IMR-90 (cell line): ENCODE results near the gene MYO9A. TPM values are rescaled to one million over a fixed set of nuclear protein-coding genes. Genes with fewer than 3 reads are reported as not detected.

Experiments used
- ATAC-seq: fragments of 200-7000 bp; cut with Tn5 transposase; 2 replicates; pipeline ENCODE4 v1.9.1; 2020; ENCODE audit warnings: low read depth, mild to moderate bottlenecking, moderate library complexity
- BruUV-seq: library from RNA; stranded (reverse); fragments of 400-500 nt; replicated peaks from 2 replicates; lab custom pipeline; 2021; lab: Mats Ljungman, UMichigan
- CTCF ChIA-PET: fragments of 300-600 bp; formaldehyde crosslinking; extraction: SDS; loops from one replicate; lab custom pipeline; 2021; ENCODE audit warnings: antibody characterized with exemption; lab: Yijun Ruan, JAX
- POLR2A ChIA-PET: fragments of 300-600 bp; sonication (Branson Sonifier 250); formaldehyde crosslinking; loops from one replicate; lab custom pipeline; 2022; ENCODE audit warnings: antibody characterized with exemption; ENCODE audit not compliant: unreplicated experiment; lab: Charles Lee
- DNase-seq: peaks from one replicate; pipeline ENCODE4 v3.0.0; 2013
- H2AFZ ChIP-seq: replicated peaks from 2 replicates; pipeline ENCODE3; 2013; ENCODE audit warnings: low read length, mild to moderate bottlenecking; ENCODE audit not compliant: poor library complexity
- H2AK5ac ChIP-seq: 2 replicates; pipeline ENCODE4 v1.6.1; 2013; ENCODE audit warnings: low read depth, low read length, inconsistent platforms
- H2AK9ac ChIP-seq: replicated peaks from 2 replicates; pipeline ENCODE3; 2013; ENCODE audit warnings: mild to moderate bottlenecking, low read depth, low read length, moderate library complexity; ENCODE audit not compliant: poor library complexity
- H2BK120ac ChIP-seq: 2 replicates; pipeline ENCODE4 v1.6.1; 2013; ENCODE audit warnings: low read depth, low read length, inconsistent platforms
- H2BK15ac ChIP-seq: 3 replicates; pipeline ENCODE4 v1.6.1; 2013; ENCODE audit warnings: low read depth, low read length, inconsistent platforms
- H2BK20ac ChIP-seq: 2 replicates; pipeline ENCODE4 v1.6.1; 2013; ENCODE audit warnings: low read depth, mild to moderate bottlenecking, inconsistent platforms, low read length, moderate library complexity
- H2BK5ac ChIP-seq: 2 replicates; pipeline ENCODE4 v1.6.1; 2013; ENCODE audit warnings: mild to moderate bottlenecking, low read depth, low read length, inconsistent platforms; ENCODE audit not compliant: poor library complexity, severe bottlenecking
- H3K14ac ChIP-seq: replicated peaks from 2 replicates; pipeline ENCODE4 v1.6.1; 2013; ENCODE audit warnings: low read depth, low read length, inconsistent platforms
- H3K18ac ChIP-seq: 2 replicates; pipeline ENCODE4 v1.6.1; 2013; ENCODE audit warnings: low read depth, low read length, control low read depth
- H3K23ac ChIP-seq: 2 replicates; pipeline ENCODE4 v1.6.1; 2013; ENCODE audit warnings: low read depth, low read length, inconsistent platforms
- H3K27ac ChIP-seq: 2 replicates; pipeline ENCODE4 v1.5.1; 2013; ENCODE audit warnings: mild to moderate bottlenecking, control low read depth, low read length; ENCODE audit not compliant: insufficient read depth
- H3K27me3 ChIP-seq: 2 replicates; pipeline ENCODE4 v1.6.1; 2013; ENCODE audit warnings: low read length; ENCODE audit not compliant: control insufficient read depth, insufficient read depth
- H3K36me3 ChIP-seq: 2 replicates; pipeline ENCODE4 v1.6.1; 2013; ENCODE audit warnings: low read length, mixed read lengths; ENCODE audit not compliant: control insufficient read depth, insufficient read depth
- H3K4ac ChIP-seq: 2 replicates; pipeline ENCODE4 v1.6.1; 2013; ENCODE audit warnings: low read depth, low read length, inconsistent platforms
- H3K4me1 ChIP-seq: 2 replicates; pipeline ENCODE4 v1.6.1; 2013; ENCODE audit warnings: low read length, mixed read lengths; ENCODE audit not compliant: control insufficient read depth, insufficient read depth
- H3K4me2 ChIP-seq: 2 replicates; pipeline ENCODE4 v1.6.1; 2013; ENCODE audit warnings: low read depth, mild to moderate bottlenecking, control low read depth, low read length, moderate library complexity
- H3K4me3 ChIP-seq: 2 replicates; pipeline ENCODE4 v1.5.1; 2013; ENCODE audit warnings: low read depth, mild to moderate bottlenecking, control low read depth, low read length, moderate library complexity; ENCODE audit not compliant: insufficient read depth
- H3K56ac ChIP-seq: 2 replicates; pipeline ENCODE4 v1.6.1; 2013; ENCODE audit warnings: low read length, inconsistent platforms; ENCODE audit not compliant: insufficient read depth; ENCODE audit errors: extremely low read depth
- H3K79me1 ChIP-seq, 2 experiments: 2 replicates each; pipeline ENCODE4 v1.6.1; 2013; ENCODE audit warnings: low read length in 2 of 2, inconsistent platforms in 1 of 2, low read depth in 1 of 2
- H3K9ac ChIP-seq: 2 replicates; pipeline ENCODE4 v1.6.1; 2013; ENCODE audit warnings: low read depth, low read length, control low read depth
- H3K9me1 ChIP-seq: 2 replicates; pipeline ENCODE4 v1.6.1; 2013; ENCODE audit warnings: low read length, inconsistent platforms; ENCODE audit not compliant: insufficient read depth
- H3K9me3 ChIP-seq: 2 replicates; pipeline ENCODE4 v1.6.1; 2013; ENCODE audit warnings: low read length; ENCODE audit not compliant: control insufficient read depth, insufficient read depth
- H4K20me1 ChIP-seq: 2 replicates; pipeline ENCODE4 v1.6.1; 2013; ENCODE audit warnings: low read length, inconsistent platforms; ENCODE audit not compliant: insufficient read depth
- H4K5ac ChIP-seq: 2 replicates; pipeline ENCODE4 v1.6.1; 2013; ENCODE audit warnings: mild to moderate bottlenecking, low read depth, low read length, control low read depth
- H4K8ac ChIP-seq, 2 experiments: 2 replicates each; pipeline ENCODE4 v1.6.1; 2013; ENCODE audit warnings: low read depth in 2 of 2, low read length in 2 of 2, control low read depth in 1 of 2, inconsistent platforms in 1 of 2
- H4K91ac ChIP-seq: 2 replicates; pipeline ENCODE4 v1.6.1; 2013; ENCODE audit warnings: low read depth, low read length, inconsistent platforms; ENCODE audit not compliant: insufficient read depth
- BHLHE40 ChIP-seq: fragments of 150-350 bp; IDR thresholded peaks from 2 replicates; pipeline ENCODE4 v1.6.1; 2016; ENCODE audit warnings: mild to moderate bottlenecking, low read depth, low read length
- CHD1 ChIP-seq: IDR thresholded peaks from 2 replicates; pipeline ENCODE4 v1.6.1; 2012; ENCODE audit warnings: low read depth, low read length, improper control_type of control experiment
- CTCF ChIP-seq: conservative IDR thresholded peaks from 2 replicates; pipeline ENCODE4 v1.5.1; 2012; ENCODE audit warnings: mild to moderate bottlenecking, low read depth, low read length, improper control_type of control experiment
- FOS ChIP-seq: fragments of 150-350 bp; IDR thresholded peaks from 2 replicates; pipeline ENCODE4 v1.6.1; 2016; ENCODE audit warnings: low read depth, low read length
- MAZ ChIP-seq: IDR thresholded peaks from 2 replicates; pipeline ENCODE4 v1.6.1; 2012; ENCODE audit warnings: low read depth, mild to moderate bottlenecking, low read length, improper control_type of control experiment, moderate library complexity, borderline replicate concordance
- NFE2L2 ChIP-seq: fragments of 150-350 bp; IDR thresholded peaks from 2 replicates; pipeline ENCODE4 v1.6.1; 2016; ENCODE audit warnings: low read depth, mild to moderate bottlenecking, low read length
- RCOR1 ChIP-seq: IDR thresholded peaks from 2 replicates; pipeline ENCODE4 v1.6.1; 2012; ENCODE audit warnings: mild to moderate bottlenecking, low read length, improper control_type of control experiment; ENCODE audit not compliant: insufficient replicate concordance
- RFX5 ChIP-seq: IDR thresholded peaks from 2 replicates; pipeline ENCODE4 v1.8.0; 2012; ENCODE audit warnings: low read depth, mild to moderate bottlenecking, low read length, moderate library complexity
- USF2 ChIP-seq: fragments of 150-350 bp; IDR thresholded peaks from 2 replicates; pipeline ENCODE4 v1.6.1; 2017; ENCODE audit warnings: mild to moderate bottlenecking, antibody characterized with exemption, low read length, low read depth
- WGBS, 2 experiments: methylation state at CpG; one replicate each; pipeline versions ENCODE4 v1.1.5 to v1.1.7; 2013; ENCODE audit warnings: missing lambda C conversion rate in 2 of 2; ENCODE audit not compliant: insufficient read length in 1 of 2; ENCODE audit errors: extremely low coverage in 2 of 2; 5-methylcytosine and 5-hydroxymethylcytosine counted together
- dilution Hi-C: fragments of 300-500 bp; cut with HindIII; formaldehyde crosslinking; loops from one replicate; pipeline ENCODE4 v1.14.3; 2018; ENCODE audit warnings: low sequenced_read_pairs; ENCODE audit not compliant: unreplicated experiment
- in situ Hi-C: fragments of 300-500 bp; cut with MboI; formaldehyde crosslinking; loops from 3 replicates; pipeline ENCODE4 v1.14.3; 2019; ENCODE audit warnings: low sequenced_read_pairs, inconsistent platforms, mixed read lengths
- intact Hi-C: fragments of 100-400 bp; cut with micrococcal nuclease; formaldehyde crosslinking; loops from 2 replicates; pipeline ENCODE4 v1.10.0; 2022
- polyA plus RNA-seq, 3 experiments: library from polyadenylated mRNA; depleted of rRNA; stranded (reverse); fragments of >200 nt; gene quantifications; 2 replicates each; pipeline ENCODE4 v1.2.3, GENCODE V29; 2012; ENCODE audit warnings: low replicate concordance in 1 of 3
- total RNA-seq: library from RNA; depleted of rRNA; stranded (reverse); fragments of >200 nt; gene quantifications from 2 replicates; pipeline ENCODE4 v1.2.3, GENCODE V29; 2012

Gene MYO9A
- total and polyA plus RNA-seq, 2 of the 4 experiments (the other 2 are of a cell fraction) = 6.0 to 49.5 TPM

DNA sequence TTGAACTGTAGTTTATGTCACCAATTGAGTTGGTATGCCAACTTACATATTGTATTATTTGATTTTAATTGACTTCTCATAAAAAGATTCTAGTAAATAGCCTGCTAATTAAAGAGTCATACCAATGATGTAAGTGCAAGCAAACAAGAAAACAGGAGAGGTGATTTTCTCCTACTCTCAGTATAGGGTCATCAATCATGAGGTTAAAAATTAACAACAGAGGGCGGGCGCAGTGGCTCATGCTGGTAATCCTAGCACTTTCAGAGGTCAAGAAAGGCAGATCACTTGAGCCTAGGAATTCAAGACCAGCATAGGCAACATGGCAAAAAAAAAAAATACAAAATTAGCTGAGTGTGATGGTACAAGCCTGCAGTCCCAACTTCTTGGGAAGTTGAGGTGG, 108.7 kb downstream of the MYO9A start:
- Histone ChIP-seq H3K23ac (no peak overlapping the region), H3K4me3 (no peak overlapping the region), H3K4me1 (no peaks in the 10 kb centered on the region), H3K4ac (no peak overlapping the region), H3K56ac (no peak overlapping the region), H4K91ac (no peak overlapping the region), H3K36me3 (peaks cover 6% of the 10 kb centered on the region), H2BK120ac (no peak overlapping the region), H2BK15ac (no peak overlapping the region), H3K18ac (no peak overlapping the region), H3K79me1 (no peaks in the 10 kb centered on the region; a peak in 3 of 4 replicates), H2BK20ac (no peak overlapping the region), H2AK9ac (no peak overlapping the region), H3K9me1 (no peaks in the 10 kb centered on the region), H2AK5ac (no peak overlapping the region), H3K4me2 (no peak overlapping the region), H4K5ac (no peak overlapping the region), H3K9ac (no peak overlapping the region), H3K9me3 (no peaks in the 10 kb centered on the region), H4K20me1 (no peaks in the 10 kb centered on the region), H3K14ac (no peak overlapping the region), H2AFZ (no peak overlapping the region), H3K27me3 (no peaks in the 10 kb centered on the region), H4K8ac (no peak overlapping the region), H3K27ac (no peak overlapping the region), H2BK5ac (no peak overlapping the region)
- intact Hi-C loops (no loop called here), in situ Hi-C loops (no loop called here), dilution Hi-C loops (no loop called here)
- DNase-seq (no peak), ATAC-seq (no peak)
- CTCF ChIA-PET = no interaction called here
- no TSS peak for BruUV-seq
- TF ChIP-seq USF2 (no peak), FOS (no peak), CTCF (no peak), CHD1 (no peak), RCOR1 (no peak), MAZ (no peak), BHLHE40 (no peak), NFE2L2 (no peak), RFX5 (no peak)
- POLR2A ChIA-PET = no interaction called here
- no CpG with 5 or more reads among the region's 2 CpGs for WGBS, 2 experiments
